GM20000 (cell line): Measurements from ENCODE around the gene MSX1.

Experiments used
- DNase-seq: peaks from one replicate; pipeline ENCODE4 v3.0.0; 2012; ENCODE audit warnings: low spot score
- TF ChIP-seq, protein P1 (sequence below): IDR thresholded peaks from 2 replicates; pipeline ENCODE4 v1.5.1; 2012; ENCODE audit warnings: mild to moderate bottlenecking, control low read depth; ENCODE audit errors: extremely low read depth, missing control alignments

Gene MSX1

GRCh38 chr4:4884611-4885010 is 25.1 kb downstream of the MSX1 start:
- TF ChIP-seq, protein P1, sequence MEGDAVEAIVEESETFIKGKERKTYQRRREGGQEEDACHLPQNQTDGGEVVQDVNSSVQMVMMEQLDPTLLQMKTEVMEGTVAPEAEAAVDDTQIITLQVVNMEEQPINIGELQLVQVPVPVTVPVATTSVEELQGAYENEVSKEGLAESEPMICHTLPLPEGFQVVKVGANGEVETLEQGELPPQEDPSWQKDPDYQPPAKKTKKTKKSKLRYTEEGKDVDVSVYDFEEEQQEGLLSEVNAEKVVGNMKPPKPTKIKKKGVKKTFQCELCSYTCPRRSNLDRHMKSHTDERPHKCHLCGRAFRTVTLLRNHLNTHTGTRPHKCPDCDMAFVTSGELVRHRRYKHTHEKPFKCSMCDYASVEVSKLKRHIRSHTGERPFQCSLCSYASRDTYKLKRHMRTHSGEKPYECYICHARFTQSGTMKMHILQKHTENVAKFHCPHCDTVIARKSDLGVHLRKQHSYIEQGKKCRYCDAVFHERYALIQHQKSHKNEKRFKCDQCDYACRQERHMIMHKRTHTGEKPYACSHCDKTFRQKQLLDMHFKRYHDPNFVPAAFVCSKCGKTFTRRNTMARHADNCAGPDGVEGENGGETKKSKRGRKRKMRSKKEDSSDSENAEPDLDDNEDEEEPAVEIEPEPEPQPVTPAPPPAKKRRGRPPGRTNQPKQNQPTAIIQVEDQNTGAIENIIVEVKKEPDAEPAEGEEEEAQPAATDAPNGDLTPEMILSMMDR: no peak
- no peak for DNase-seq

- DNase-seq: no peak
- TF ChIP-seq, protein P1: no peak
These were observed 28.0 kb downstream of the MSX1 start for GRCh38 chr4:4887426-4887825.

DNA sequence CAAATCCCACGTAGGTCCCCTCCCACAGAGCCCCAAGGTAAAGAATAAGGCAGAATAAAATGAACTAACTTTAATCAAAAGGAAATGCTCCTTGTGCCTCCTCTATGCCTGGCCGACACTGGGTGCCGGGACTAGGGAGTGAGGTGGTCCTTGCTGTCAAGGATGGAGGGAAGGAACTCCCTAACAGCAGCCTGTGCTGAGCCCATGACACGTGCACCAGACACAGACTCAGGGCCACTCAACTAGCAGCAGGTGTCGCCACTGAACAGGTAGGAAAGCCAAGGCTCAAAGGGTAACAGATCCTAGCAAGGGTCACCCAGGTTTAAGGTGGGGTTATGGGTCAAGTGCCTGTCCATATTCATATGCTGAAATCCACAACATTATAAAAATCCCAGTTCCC is 29.2 kb downstream of the MSX1 start:
- TF ChIP-seq, protein P1: no peak
- DNase-seq: no peak

DNA sequence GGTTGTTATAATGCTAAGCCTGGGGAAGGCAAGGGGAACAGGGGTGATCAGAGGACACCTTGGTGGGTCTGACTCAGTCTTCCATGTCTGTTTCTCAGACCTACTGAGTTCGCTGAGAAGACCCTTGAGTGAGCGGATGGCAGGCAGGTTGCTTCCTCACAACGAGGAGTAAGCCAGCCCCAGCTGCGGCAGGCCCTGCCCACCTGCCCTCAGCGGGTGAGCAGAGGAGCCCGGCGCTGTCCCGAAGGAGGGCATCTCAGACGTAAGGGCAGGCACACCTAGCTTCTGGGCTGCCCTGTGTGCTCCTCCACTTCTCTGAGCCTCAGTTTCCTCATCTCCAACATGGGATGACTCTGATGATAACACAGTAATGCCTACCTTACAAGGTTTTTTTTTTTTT is 30.3 kb downstream of the MSX1 start:
- TF ChIP-seq, protein P1: no peak
- DNase-seq: no peak

DNA sequence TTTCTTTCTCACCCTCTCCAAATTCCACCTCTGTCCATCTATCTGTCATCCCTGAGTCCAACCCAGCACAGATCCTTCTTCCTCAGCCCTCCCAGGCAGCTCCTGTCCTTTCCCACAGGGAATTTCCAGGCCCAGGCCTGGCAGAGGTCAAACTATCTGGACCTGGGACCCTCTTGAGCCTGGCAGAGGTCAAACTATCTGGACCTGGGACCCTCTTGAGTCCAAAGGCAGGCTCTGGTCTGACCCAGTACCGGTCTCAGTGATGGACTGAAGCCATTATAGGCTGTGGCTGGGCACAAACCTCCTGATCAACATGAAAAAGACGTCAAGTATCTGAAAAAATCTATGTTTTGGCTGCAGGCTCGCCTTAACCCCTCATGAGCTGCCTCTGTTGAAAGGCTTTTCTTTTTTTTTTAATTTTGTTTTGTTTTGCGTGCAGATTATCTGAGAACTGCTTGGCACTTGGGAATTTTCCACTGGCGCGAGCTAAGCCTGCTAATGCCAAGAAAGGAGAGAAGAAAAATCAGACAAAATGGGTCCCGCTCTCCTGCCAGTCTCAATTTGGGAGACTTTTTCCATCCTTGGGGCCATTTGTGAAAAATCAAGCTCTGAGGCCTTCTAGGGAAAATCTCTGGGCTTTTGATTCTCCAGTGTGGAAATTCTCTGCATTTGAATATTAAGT is 31.2 kb downstream of the MSX1 start:
- TF ChIP-seq, protein P1: no peak
- no peak for DNase-seq

- no peak for DNase-seq
- TF ChIP-seq, protein P1: no peak
These were observed 34.3 kb downstream of the MSX1 start for GRCh38 chr4:4893721-4894120.

GRCh38 chr4:4899202-4899925 is 39.9 kb downstream of the MSX1 start:
- DNase-seq: no peak
- TF ChIP-seq, protein P1: no peak
